KMS-11 (cell line): ENCODE data around the gene PLD3.

ENCODE experiments used
- H2AFZ ChIP-seq: fragments of 200-600 bp; sonication (generic); 2 replicates; pipeline ENCODE4 v1.6.1; 2016; ENCODE audit warnings: antibody characterized with exemption, mixed run types, low read depth
- H3K27ac ChIP-seq: fragments of 200-600 bp; sonication (generic); 2 replicates; pipeline ENCODE4 v1.6.1; 2016; ENCODE audit warnings: mild to moderate bottlenecking, mixed run types
- H3K27me3 ChIP-seq: fragments of 200-600 bp; sonication (generic); 2 replicates; pipeline ENCODE4 v1.6.1; 2017; ENCODE audit warnings: mild to moderate bottlenecking, low read depth, mixed run types, moderate library complexity; ENCODE audit not compliant: insufficient read depth
- H3K36me3 ChIP-seq: fragments of 200-600 bp; sonication (generic); 2 replicates; pipeline ENCODE4 v1.6.1; 2017; ENCODE audit warnings: mild to moderate bottlenecking, mixed run types; ENCODE audit not compliant: insufficient read depth
- H3K4me1 ChIP-seq: fragments of 200-600 bp; sonication (generic); 2 replicates; pipeline ENCODE4 v1.6.1; 2016; ENCODE audit warnings: mild to moderate bottlenecking, low read depth, mixed run types; ENCODE audit not compliant: poor library complexity, severe bottlenecking
- H3K4me2 ChIP-seq: fragments of 200-600 bp; sonication (generic); 2 replicates; pipeline ENCODE4 v1.7.0; 2016; ENCODE audit warnings: mild to moderate bottlenecking, mixed run types
- H3K4me3 ChIP-seq: fragments of 200-600 bp; sonication (generic); IDR thresholded peaks from 2 replicates; pipeline ENCODE4 v1.6.1; 2017; ENCODE audit warnings: low read depth, low read length, mixed read lengths; ENCODE audit not compliant: insufficient read depth
- H3K79me2 ChIP-seq: fragments of 200-600 bp; sonication (generic); 2 replicates; pipeline ENCODE4 v1.6.1; 2016; ENCODE audit warnings: low read depth, mixed run types; ENCODE audit not compliant: insufficient read depth
- H3K9ac ChIP-seq: fragments of 200-600 bp; sonication (generic); 2 replicates; pipeline ENCODE4 v1.6.1; 2016; ENCODE audit warnings: mild to moderate bottlenecking, mixed run types
- H4K20me1 ChIP-seq: fragments of 200-600 bp; sonication (generic); 2 replicates; pipeline ENCODE4 v1.6.1; 2016; ENCODE audit warnings: mild to moderate bottlenecking, mixed run types; ENCODE audit not compliant: insufficient read depth
- TF ChIP-seq, protein P1 (sequence below): fragments of 200-600 bp; sonication (generic); conservative IDR thresholded peaks from 2 replicates; pipeline ENCODE4 v1.6.1; 2017; ENCODE audit warnings: low read depth, mild to moderate bottlenecking, antibody characterized with exemption, low read length, moderate library complexity, mixed read lengths

The PLD3 gene

GRCh38 chr19:40411958-40412499 lies 63.5 kb downstream of the PLD3 start:
- Histone ChIP-seq H3K36me3 (no peaks in the 10 kb centered on the region), H4K20me1 (no peaks in the 10 kb centered on the region), H3K4me1 (peaks cover 9% of the 10 kb centered on the region), H3K79me2 (no peaks in the 10 kb centered on the region), H3K9ac (no peak overlapping the region), H3K27me3 (no peaks in the 10 kb centered on the region), H3K4me3 (no peak overlapping the region), H3K27ac (no peak overlapping the region), H3K4me2 (no peak overlapping the region), H2AFZ (no peak overlapping the region)
- TF ChIP-seq, protein P1, sequence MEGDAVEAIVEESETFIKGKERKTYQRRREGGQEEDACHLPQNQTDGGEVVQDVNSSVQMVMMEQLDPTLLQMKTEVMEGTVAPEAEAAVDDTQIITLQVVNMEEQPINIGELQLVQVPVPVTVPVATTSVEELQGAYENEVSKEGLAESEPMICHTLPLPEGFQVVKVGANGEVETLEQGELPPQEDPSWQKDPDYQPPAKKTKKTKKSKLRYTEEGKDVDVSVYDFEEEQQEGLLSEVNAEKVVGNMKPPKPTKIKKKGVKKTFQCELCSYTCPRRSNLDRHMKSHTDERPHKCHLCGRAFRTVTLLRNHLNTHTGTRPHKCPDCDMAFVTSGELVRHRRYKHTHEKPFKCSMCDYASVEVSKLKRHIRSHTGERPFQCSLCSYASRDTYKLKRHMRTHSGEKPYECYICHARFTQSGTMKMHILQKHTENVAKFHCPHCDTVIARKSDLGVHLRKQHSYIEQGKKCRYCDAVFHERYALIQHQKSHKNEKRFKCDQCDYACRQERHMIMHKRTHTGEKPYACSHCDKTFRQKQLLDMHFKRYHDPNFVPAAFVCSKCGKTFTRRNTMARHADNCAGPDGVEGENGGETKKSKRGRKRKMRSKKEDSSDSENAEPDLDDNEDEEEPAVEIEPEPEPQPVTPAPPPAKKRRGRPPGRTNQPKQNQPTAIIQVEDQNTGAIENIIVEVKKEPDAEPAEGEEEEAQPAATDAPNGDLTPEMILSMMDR = no peak

- Histone ChIP-seq H3K36me3 (no peaks in the 10 kb centered on the region), H2AFZ (no peak overlapping the region), H3K9ac (no peak overlapping the region), H3K4me3 (no peak overlapping the region), H3K79me2 (no peaks in the 10 kb centered on the region), H3K4me2 (no peak overlapping the region), H3K27me3 (no peaks in the 10 kb centered on the region), H3K4me1 (peaks cover 13% of the 10 kb centered on the region), H3K27ac (no peak overlapping the region), H4K20me1 (no peaks in the 10 kb centered on the region)
- TF ChIP-seq, protein P1 = no peak
Measured at GRCh38 chr19:40412866-40413265, 64.4 kb downstream of the PLD3 start.

DNA sequence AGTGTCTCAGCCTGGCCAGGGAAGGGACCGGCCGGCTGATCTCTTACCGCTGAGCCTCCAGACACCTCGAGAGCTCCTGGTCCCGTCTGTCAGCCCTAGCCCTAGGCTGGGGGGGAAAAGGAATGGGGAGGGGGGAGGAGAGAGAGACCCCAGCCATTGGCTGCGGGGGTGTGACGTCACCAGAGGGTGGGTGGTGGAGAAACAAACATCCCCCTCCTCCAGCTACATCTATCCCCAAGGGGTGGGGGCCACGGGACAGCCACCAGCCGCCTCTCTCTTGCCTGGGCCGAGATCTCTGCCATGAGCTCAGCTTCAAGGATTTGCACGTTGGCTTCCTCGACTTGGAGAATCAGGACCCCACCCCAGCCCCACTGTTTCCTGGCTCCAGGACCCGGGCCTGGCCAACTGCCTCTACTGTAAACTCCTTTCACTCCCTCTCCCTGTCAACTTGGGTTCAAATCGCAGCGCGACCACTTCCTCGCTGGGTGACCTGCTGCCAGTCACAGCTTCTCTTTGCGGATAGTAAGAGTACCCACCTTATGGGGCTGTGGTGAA lies 64.9 kb downstream of the PLD3 start, which contains the start of gene PRX:
Gene PRX (minus strand): TSS at position 88 of the 555 bp plus-strand sequence. CDS start 5,446 bp downstream, outside the sequence.
- H4K20me1 ChIP-seq = no peaks in the 10 kb centered on the region
- no peak within 1 kb of the TSS for H3K27ac ChIP-seq
- H3K4me2 ChIP-seq = no peak within 1 kb of the TSS
- no peaks in the 10 kb centered on the region for H3K36me3 ChIP-seq
- no peak within 1 kb of the TSS for H3K4me3 ChIP-seq
- no peak within 1 kb of the TSS for H2AFZ ChIP-seq
- H3K79me2 ChIP-seq = no peaks in the 10 kb centered on the region
- no peak within 1 kb of the TSS for H3K9ac ChIP-seq
- TF ChIP-seq, protein P1 = no peak
- no peaks in the 10 kb centered on the region for H3K27me3 ChIP-seq
- H3K4me1 ChIP-seq = peaks cover 13% of the 10 kb centered on the region

- H3K9ac ChIP-seq = no peak overlapping the region
- H3K27me3 ChIP-seq = no peaks in the 10 kb centered on the region
- peaks cover 13% of the 10 kb centered on the region for H3K4me1 ChIP-seq
- H3K27ac ChIP-seq = no peak overlapping the region
- H3K4me3 ChIP-seq = no peak overlapping the region
- H3K79me2 ChIP-seq = no peaks in the 10 kb centered on the region
- 0 out of 2 replicates have a peak overlapping the region, but pooled peaks have one; percentile 6 for H2AFZ ChIP-seq
- no peaks in the 10 kb centered on the region for H3K36me3 ChIP-seq
- no peaks in the 10 kb centered on the region for H4K20me1 ChIP-seq
- H3K4me2 ChIP-seq = no peak overlapping the region
- TF ChIP-seq, protein P1 = no peak
Measured at GRCh38 chr19:40414542-40415535, 66.3 kb downstream of the PLD3 start.
